Ascending aorta (tissue), 2 donors: Measurements from ENCODE around the gene APOH. TPM values are rescaled to one million over a fixed set of nuclear protein-coding genes. Genes with fewer than 3 reads are reported as not detected.
A peak's percentile ranks its signal among the peaks of the same experiment; 100 is the strongest.

Source experiments
- DNase-seq, 2 donors: peaks; one replicate each; pipeline ENCODE4 v3.0.0-alpha.2; 2019; ENCODE audit warnings: low spot score in 2 of 2
- H3K27ac ChIP-seq, 2 donors: fragments of 200-600 bp; sonication (generic); one replicate each; pipeline ENCODE4 v1.5.1; 2016 to 2017; ENCODE audit warnings: mild to moderate bottlenecking in 1 of 2
- H3K27me3 ChIP-seq: fragments of 200-600 bp; sonication (generic); one replicate; pipeline ENCODE4 v1.5.1; 2017
- H3K36me3 ChIP-seq, 2 donors: fragments of 200-600 bp; sonication (generic); one replicate each; pipeline ENCODE4 v1.5.1; 2016
- H3K4me1 ChIP-seq, 2 donors: fragments of 200-600 bp; sonication (generic); one replicate each; pipeline ENCODE4 v1.5.1; 2016 to 2017; ENCODE audit warnings: mild to moderate bottlenecking in 1 of 2
- H3K4me3 ChIP-seq, 2 donors: fragments of 200-600 bp; sonication (generic); one replicate each; pipeline ENCODE4 v1.5.1; 2016 to 2017; ENCODE audit warnings: mild to moderate bottlenecking in 1 of 2
- H3K9me3 ChIP-seq, 2 donors: fragments of 200-600 bp; sonication (generic); one replicate each; pipeline ENCODE4 v1.5.1; 2016
- intact Hi-C: fragments of 100-400 bp; cut with DNase I; formaldehyde crosslinking; loops from one replicate; pipeline ENCODE4 v1.15.1; 2023
- total RNA-seq: library from RNA; depleted of rRNA; stranded (reverse); fragments of >200 nt; gene quantifications from one replicate; pipeline ENCODE4 v1.1.0, GENCODE V29; 2016
- TF ChIP-seq, protein P1 (sequence below), 3 experiments: fragments of 200-600 bp in 2 of 3; fragments of 450-650 bp in 1 of 3; sonication (generic) in 2 of 3; IDR thresholded peaks; one replicate each; pipeline ENCODE4 v1.5.1; 2016 to 2019; ENCODE audit warnings: antibody characterized with exemption in 3 of 3, mild to moderate bottlenecking in 1 of 3, moderate library complexity in 1 of 3

APOH gene
- total RNA-seq, 1 donor from 2014 or later = 4.7 TPM

DNA sequence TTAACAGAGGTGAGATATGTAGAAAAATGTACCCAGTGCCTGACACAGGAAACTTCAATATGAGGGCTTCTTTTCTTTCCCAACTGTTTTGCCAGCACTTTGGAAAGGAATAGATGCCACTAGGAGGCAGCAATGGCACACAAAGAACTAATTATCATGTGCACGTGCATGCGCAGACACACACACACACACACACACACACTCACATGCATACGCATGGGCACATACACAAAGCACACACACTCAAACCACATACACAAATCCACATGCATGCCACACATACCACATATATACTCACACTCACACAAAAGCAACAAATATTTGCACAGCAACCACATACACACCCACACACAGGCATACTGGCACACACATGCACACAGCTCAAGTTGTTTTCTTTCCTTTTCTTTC lies 28.5 kb downstream of the APOH start:
- Histone ChIP-seq H3K27me3 (no peaks in the 10 kb centered on the region), H3K9me3 (no peaks in the 10 kb centered on the region), H3K4me3 (no peak overlapping the region), H3K4me1 (no peaks in the 10 kb centered on the region), H3K36me3 (no peaks in the 10 kb centered on the region), H3K27ac (no peak overlapping the region)
- TF ChIP-seq, protein P1, sequence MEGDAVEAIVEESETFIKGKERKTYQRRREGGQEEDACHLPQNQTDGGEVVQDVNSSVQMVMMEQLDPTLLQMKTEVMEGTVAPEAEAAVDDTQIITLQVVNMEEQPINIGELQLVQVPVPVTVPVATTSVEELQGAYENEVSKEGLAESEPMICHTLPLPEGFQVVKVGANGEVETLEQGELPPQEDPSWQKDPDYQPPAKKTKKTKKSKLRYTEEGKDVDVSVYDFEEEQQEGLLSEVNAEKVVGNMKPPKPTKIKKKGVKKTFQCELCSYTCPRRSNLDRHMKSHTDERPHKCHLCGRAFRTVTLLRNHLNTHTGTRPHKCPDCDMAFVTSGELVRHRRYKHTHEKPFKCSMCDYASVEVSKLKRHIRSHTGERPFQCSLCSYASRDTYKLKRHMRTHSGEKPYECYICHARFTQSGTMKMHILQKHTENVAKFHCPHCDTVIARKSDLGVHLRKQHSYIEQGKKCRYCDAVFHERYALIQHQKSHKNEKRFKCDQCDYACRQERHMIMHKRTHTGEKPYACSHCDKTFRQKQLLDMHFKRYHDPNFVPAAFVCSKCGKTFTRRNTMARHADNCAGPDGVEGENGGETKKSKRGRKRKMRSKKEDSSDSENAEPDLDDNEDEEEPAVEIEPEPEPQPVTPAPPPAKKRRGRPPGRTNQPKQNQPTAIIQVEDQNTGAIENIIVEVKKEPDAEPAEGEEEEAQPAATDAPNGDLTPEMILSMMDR (IDR thresholded peaks at IDR 0.05) = peak in 1 of 3 experiments; percentile 16
- no peak for DNase-seq
- intact Hi-C loops = no loop called here

DNA sequence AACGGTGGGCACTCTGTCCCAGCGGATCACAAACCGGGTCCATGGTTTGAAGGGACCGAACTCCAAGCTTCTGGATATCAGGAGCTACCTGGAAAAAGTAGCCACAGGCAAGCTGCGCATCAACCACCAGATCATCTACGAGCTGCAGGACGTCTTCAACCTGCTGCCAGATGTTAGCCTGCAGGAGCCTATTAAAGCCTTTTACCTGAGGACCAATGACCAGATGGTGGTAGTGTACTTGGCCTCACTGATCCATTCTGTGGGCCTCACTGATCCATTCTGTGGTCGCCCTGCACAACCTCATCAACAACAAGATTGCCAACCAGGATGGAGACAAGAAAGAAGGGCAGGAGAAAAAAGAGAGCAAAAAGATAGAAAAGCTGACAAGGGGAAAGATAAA lies 31.0 kb downstream of the APOH start:
- TF ChIP-seq, protein P1 (IDR thresholded peaks at IDR 0.05) = no peak
- Histone ChIP-seq H3K4me1 (no peaks in the 10 kb centered on the region), H3K4me3 (no peak overlapping the region), H3K27me3 (no peaks in the 10 kb centered on the region), H3K9me3 (no peaks in the 10 kb centered on the region), H3K36me3 (no peaks in the 10 kb centered on the region), H3K27ac (no peak overlapping the region)
- DNase-seq = no peak
- intact Hi-C loops = no loop called here

DNA sequence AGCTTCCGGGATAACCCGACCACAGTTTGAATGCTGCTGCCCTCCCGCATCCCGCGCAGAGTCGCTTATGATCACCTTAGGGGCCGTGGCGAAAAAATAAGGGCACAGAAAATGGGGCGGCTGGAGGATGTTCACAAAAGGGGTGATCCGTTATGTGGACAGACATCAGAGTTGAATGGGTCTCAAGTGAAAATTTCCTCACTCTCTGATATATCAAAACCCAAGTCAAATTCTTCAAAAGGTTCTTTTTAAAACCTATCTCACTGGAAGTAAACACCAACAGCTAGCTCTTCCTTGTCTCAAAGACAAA lies 36.9 kb downstream of the APOH start:
- TF ChIP-seq, protein P1 (IDR thresholded peaks at IDR 0.05) = no peak
- Histone ChIP-seq H3K4me3 (peak overlapping the region; percentile 73 to 82), H3K27me3 (no peaks in the 10 kb centered on the region), H3K9me3 (no peaks in the 10 kb centered on the region), H3K36me3 (no peaks in the 10 kb centered on the region), H3K4me1 (peaks cover 5 to 17% of the 10 kb centered on the region in 2 donors), H3K27ac (peak overlapping the region; percentile 60 to 75)
- no peak for DNase-seq
- intact Hi-C loops = loop anchor here (5.0 kb wide), 1 partner anchor 110 kb away; the partner anchor contains the start of gene PRKCA

DNA sequence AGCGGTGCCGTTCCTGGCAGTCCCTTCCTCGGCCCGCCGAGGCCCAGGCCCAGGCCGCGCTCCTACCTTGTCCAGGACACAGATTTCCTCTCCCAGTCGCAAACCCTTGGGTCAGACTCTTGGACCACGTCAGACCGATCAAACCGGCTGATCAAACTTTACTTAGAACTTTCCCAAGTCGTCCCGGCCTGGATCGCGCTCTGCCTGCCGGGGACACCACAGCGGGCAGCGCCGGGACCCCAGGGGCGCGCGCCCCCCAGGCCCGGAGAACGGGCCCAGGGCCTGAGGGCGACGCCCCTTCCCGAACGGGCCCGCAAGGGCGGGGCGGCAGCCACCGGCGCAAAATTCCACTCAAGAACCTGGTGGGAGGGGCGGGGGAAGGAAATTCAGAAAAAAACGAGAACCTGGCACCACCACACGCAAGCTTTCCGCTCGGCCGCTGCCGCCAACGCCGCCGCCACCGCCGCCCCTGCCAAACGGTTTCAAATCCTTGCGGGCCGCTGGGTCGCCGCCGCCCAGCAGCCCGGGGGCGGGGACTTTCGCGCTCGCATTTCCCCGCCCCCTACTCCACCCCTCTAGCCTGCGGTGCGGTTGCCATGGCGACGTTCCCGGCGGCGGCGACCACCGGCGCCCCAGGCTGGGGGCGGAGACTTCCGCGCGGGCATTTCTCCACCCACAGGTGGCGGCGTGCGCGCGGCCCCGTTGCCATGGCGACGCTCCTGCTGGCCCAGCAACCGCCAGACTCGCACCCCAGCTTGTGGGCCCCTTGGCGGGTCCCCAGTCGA lies 37.4 kb downstream of the APOH start, which contains the start of gene CEP112:
TSS of gene CEP112 (minus strand) at position 541 of the 785 bp plus-strand sequence.
- TF ChIP-seq, protein P1 (IDR thresholded peaks at IDR 0.05) = no peak
- Histone ChIP-seq H3K9me3 (no peaks in the 10 kb centered on the region), H3K27me3 (no peaks in the 10 kb centered on the region), H3K4me3 (peak within 1 kb of the TSS; percentile 73 to 82), H3K36me3 (no peaks in the 10 kb centered on the region), H3K27ac (peak within 1 kb of the TSS; percentile 60 to 75), H3K4me1 (peaks cover 5 to 17% of the 10 kb centered on the region in 2 donors)
- intact Hi-C loops = loop anchor here (5.0 kb wide), 1 partner anchor 111 kb away; the partner anchor contains the start of gene PRKCA
- DNase-seq = peak in 1 of 2 donors; percentile 83

DNA sequence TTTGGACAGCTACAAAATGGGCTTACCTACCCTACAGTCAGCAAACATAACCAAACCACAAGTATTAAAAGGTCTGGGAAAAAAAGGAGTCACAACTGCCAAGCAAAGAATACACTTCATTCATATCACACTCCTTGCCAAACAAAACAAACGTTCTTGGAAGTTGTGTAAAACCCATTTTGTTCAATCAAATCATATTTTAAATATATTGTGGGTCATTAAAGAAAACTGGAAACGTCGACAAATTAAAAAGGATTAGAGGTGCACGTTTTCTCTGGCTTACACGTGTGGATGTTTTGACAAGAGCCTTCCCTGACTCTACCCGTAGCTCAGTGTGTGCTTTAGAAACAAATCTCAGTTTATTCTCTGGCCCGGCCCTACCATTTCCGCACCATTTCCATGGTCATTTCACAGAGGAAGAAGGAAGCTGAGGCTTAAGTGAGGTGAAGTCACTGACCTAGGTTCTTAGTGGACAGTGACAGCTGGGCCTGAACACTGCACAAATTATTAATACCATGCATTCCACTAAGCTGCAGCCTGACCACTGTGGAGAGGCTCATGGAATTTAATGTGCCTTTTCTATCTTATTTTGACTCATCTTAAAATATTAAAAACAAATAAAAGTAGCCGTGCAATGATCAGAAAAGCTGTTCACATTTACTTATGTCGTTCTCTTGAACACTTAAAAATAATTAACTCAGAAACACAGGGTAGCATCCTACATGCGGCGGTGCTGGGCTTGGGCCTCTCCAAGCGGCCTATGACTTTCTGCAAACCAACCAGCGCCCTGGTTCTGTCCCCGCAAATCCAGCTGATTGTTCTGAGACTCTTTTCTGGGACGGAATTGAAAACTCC lies 38.2 kb downstream of the APOH start:
- Histone ChIP-seq H3K36me3 (no peaks in the 10 kb centered on the region), H3K9me3 (no peaks in the 10 kb centered on the region), H3K4me1 (peaks cover 5 to 17% of the 10 kb centered on the region in 2 donors), H3K27ac (peak overlapping the region; percentile 60 to 75), H3K27me3 (no peaks in the 10 kb centered on the region), H3K4me3 (peak overlapping the region; percentile 73 to 82)
- TF ChIP-seq, protein P1 (IDR thresholded peaks at IDR 0.05) = no peak
- DNase-seq = no peak
- intact Hi-C loops = loop anchor here (5.0 kb wide), 1 partner anchor 111 kb away; the partner anchor contains the start of gene PRKCA
